IPS DF 4.7 (cell line): Measurements from ENCODE around the gene RAB11FIP5.
"Not testable (repeated sequence)": the region's sequence is repeated elsewhere in the genome, so short reads cannot be mapped to it uniquely, and the experiment has no call there.

Experiments
- DNase-seq: peaks from one replicate; pipeline ENCODE4 v3.0.0-alpha.2; 2013; ENCODE audit warnings: low spot score; ENCODE audit errors: extremely low read depth

RAB11FIP5 gene, protein sequence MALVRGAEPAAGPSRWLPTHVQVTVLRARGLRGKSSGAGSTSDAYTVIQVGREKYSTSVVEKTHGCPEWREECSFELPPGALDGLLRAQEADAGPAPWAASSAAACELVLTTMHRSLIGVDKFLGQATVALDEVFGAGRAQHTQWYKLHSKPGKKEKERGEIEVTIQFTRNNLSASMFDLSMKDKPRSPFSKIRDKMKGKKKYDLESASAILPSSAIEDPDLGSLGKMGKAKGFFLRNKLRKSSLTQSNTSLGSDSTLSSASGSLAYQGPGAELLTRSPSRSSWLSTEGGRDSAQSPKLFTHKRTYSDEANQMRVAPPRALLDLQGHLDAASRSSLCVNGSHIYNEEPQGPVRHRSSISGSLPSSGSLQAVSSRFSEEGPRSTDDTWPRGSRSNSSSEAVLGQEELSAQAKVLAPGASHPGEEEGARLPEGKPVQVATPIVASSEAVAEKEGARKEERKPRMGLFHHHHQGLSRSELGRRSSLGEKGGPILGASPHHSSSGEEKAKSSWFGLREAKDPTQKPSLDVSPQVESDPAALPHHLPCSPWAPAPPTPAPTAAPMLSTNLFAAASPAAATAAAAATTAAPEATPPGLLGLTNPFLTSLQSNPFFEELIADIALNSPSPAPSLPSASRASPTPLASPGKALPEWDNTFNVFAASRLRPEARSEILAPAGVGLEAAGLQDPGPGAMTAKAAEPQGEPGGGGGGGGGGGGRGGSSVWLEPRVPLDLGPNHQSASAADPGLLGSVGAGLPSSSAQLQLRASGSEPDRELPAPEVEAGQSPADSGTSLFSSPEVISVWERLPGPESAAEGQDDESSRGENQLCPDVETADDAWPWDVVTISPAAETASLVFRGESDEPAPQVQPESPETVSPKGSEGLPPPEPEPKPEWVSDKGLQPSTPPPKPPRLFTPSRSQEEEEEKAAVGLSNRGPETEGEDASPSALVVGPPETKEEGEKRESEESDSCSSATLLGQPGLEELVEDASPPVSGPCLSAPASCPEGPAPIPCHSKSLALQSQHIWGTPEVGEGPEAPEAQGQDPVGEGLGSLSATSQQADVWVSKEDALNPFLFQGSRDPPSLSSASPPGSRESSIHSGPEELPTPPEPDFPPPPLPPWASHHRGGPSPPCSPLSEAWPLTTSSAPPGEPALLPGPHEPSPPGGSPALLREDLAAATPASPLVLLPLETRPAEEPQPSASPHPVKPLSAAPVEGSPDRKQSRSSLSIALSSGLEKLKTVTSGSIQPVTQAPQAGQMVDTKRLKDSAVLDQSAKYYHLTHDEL (N-terminal part only)

DNA sequence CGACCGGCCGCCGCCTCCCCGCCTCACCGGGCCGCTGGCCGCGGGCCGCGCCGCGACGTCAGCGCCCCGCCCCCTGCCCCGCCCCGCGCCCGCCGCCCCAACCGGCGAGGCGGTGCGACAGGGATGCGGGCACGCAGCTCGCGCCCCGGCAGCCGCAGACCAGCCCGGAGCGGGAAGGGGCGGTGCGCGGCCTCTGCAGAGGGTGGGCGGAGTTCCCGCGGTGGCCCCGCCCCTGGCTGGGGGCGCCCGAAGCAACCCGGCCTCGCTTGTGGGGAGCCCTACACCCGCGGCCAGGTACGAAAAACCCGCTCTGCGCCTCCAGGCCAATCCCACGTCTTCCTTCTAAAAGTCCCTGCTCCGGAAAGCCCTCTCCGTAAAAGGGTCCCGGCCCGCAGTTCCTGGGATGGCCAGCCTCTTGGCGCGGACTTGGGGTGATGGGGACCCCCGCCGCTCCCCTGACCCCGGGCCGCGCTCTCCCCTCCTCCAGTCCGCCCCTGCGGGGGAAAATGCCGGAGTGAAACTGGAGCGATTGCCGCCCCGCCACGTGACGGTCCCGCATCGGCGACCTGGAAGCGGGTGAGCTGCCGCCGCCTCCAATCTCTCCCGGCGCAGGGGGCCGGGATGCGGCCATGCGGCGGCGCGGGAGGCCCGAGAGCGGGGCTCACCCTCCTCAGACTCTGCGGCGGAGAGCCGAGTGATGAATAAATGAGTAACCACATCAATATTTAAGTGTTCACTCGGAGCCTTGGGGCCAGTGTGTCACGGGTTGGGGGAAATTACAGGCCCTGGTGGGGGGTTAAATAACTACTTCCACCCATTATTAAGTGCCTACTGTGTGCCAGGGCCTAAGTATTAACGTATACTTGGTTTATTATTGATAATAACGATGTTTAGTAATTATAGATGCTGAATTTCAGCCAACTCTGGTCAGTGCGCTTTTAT is at the start of gene RAB11FIP5:
RAB11FIP5 (minus strand) TSS at position 36 of the 942 bp plus-strand sequence. CDS start 171 bp downstream, outside the sequence.
- no peak for DNase-seq

DNA sequence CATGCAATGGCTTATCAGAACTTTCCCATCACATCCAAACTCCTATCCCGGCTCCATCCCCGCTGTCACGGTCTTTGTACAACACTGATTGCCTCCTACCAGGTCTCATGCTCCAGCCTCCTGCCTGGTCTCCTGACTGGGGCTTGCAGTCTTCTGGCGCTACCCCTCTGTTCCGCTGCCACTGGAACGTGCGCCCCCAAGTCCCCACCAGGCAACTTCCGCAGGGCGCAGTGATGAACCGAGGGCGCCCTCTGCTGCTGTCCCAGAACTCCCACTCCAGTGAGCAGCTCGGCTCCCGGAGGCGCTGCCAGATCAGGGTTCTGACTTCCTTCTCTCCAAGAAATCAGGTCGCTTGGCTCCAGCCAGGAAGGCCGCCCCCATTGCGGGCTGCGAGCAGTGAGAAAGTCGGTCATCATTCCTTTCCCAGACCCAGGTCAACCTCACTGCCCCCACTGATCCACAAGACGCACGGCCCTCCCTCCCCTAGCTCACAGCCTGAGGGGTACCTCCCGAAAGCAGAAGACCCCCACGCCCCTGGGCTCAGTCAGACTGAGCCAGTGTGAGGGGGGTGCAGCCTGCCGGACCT is 43.9 kb upstream of the RAB11FIP5 start:
- no peak for DNase-seq

GRCh38 chr2:73142937-73143336 is 30.2 kb upstream of the RAB11FIP5 start:
- no peak for DNase-seq

- DNase-seq, result no peak
Observed at GRCh38 chr2:73141896-73142295, 29.1 kb upstream of the RAB11FIP5 start.

DNA sequence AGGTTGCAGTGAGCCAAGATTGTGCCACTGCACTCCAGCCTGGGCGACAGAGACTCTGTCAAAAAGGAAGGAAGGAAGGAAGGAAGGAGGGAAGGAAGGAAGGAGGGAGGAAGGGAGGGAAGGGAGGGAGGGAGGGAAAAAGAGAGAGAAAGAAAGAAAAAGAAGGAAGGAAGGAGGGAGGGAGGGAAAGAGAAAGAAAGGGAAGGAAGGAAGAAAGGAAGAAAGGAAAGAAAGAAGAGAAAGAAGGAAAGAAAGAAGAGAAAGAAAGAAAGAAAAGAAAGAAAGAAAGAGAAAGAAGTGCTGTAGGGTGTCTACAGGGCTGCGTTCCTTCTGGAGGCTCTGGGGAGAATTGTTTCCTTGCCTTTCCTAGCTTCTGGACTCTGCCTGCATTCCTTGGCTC is 22.5 kb upstream of the RAB11FIP5 start:
- no peak for DNase-seq

GRCh38 chr2:73134471-73134870 is 21.7 kb upstream of the RAB11FIP5 start:
- no peak for DNase-seq

DNA sequence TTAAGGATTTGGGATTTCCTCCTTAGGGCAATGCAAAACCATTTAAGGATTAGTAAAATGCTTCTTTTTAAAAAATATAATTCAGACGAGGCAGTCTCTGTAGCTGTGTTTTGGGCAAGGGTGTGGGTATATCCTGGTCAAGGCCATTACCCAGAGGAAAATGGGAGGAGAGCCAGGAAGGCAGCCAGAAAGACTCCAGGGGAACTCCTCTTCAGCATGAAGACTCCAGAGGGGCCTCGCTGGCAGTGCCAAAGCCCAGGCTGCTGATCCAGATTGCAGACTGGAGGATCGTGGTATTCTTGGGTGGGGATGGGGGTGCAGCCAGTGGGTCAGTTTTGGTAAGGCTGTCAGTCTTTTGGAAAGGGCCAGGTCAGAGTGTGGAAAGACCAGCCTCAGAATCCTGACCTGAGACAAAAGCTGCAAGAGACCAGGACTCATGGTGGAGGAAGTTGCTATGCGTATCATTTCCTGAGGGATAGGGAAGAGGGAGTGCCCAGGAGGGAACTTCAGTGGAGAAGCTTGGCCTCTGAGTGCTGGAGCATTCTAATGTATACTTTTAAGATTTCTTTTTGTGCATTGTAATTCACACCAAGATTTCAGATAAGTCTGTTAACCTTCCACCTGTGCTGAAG is 20.9 kb upstream of the RAB11FIP5 start:
- DNase-seq, result no peak

- DNase-seq, result no peak
Observed at GRCh38 chr2:73131807-73132206, 19.1 kb upstream of the RAB11FIP5 start.

DNA sequence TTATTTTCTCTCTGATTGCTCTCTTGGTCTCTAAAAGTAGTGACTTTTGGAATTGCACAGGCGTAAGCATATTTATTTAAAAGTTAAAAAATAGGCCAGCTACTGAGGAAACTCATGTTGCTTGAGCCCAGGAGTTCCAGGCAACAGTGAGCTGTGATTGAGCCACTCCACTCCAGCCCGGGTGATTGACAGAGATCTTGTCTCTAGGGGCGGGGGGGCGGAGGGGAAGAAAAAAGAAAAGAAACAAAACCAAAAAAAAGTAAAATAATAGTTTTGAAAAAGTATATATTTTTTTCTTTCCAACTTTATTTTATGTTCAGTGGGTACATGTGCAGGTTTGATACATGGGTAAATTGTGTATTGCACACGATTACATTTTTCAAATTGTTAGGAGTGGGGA is 18.0 kb upstream of the RAB11FIP5 start:
- DNase-seq, result no peak

DNA sequence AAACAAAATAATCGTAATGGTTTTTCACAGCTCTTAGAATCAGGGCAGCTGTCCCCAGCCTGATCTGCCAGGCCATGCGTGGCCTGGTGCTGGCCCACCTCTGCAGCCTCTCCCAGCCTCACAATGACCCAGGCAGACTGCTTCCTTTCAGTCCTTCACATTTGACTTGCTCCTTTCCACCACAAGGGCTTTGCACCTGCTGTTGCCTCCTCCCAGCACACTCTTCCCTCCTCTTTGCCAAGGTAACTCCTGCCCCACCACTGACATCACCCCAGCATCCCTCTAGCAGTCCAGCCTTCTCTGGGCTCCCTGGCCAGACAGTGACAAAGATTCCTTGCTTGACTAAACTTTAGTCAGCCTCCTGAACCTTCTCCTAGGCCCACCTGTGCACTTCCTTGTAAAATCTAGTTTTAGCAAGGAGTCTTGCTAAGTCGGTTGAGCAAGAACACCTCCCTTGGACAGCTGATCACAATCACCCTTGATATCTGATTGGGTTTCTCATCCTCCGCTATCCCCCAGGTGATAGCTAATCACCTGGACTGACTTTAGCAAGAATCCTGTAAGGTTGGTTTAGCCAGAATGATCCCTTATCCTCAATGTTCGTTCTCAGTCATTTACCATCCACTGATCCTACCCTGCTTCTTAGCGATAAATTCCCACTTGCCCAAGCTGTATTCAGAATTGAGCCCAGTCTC is 16.2 kb upstream of the RAB11FIP5 start:
- DNase-seq, result no peak

GRCh38 chr2:73122536-73122935 is 9.8 kb upstream of the RAB11FIP5 start:
- DNase-seq, result no peak

GRCh38 chr2:73119611-73120239 is 7.0 kb upstream of the RAB11FIP5 start:
- DNase-seq, result not testable (repeated sequence)

DNA sequence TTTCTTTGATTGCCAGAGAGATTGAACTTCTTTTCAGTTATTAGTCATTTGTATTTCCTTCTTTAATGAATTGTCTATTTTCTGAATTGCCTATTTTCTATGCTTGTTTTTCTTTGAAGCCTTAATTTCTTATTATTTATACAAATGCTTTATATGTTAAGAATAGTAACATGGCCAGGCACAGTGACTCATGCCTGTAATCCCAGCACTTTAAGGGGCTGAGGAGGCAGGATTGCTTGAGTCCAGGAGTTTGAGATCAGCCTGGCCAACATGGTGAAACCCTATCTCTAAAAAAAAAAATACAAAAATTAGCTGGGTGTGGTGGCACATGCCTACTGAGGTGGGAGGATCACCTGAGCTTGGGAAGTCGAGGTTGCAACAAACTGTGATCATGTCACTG is 4.7 kb upstream of the RAB11FIP5 start:
- no peak for DNase-seq

DNA sequence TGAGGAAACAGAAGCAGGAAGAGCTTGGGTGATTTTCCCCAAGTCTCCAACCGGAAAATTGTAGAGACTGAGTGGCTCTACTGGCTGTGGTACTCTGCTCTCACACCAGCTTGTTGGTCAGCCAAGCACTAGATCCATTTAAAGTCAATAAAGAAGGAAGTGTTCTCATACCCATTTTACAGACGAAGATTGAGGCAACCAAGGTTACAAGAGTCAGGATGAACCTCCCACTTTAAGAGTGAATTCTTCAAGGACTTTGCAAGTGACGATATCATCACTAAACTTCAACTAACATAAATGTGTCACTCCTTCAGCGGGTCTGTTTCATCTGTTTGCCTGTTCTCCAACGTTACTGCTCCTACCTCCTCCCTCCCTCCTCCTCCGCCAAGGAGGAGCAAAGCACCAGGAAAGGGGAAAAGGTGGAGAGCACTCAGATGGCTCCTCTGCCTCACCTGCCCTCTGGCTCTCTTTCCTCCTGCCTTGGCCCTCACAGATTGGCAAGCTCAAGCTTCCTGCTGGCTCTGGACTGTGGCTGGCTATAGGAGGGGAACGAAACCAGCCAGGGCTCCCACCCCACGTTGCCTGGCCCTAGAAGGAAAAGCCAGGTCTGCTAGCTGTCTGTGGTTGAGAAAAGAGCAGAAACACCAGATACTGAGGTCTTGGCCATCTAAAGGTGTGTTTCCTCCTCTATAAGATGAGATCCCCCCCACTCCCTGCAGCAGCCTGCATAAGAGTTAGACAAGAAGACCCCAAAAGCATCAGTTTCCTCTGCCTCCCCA is 3.6 kb upstream of the RAB11FIP5 start:
- DNase-seq, result no peak

DNA sequence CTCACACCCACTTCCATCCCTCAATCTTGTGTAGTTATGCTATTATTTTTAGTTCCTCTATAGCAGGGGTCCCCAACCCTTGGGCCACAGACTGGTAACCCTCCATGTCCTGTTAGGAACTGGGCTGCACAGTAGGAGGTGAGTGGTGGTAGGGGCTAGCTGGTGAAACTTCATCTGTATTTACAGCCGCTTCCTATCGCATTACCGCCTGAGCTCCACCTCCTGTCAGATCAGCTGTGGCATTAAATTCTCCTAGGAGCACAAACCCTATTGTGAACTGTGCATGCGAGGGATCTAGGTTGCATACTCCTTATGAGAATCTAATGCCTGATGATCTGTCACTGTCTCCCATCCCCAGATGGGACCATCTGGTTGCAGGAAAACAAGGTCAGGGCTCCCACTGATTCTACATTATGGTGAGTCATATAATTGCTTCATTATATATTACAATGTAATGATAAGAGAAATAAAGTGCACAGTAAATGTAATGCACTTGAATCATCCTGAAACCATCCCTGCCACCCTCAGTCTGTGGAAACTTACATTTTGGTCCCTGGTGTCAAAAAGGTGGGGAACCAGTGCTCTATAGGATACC is 1.6 kb upstream of the RAB11FIP5 start:
- no peak for DNase-seq

DNA sequence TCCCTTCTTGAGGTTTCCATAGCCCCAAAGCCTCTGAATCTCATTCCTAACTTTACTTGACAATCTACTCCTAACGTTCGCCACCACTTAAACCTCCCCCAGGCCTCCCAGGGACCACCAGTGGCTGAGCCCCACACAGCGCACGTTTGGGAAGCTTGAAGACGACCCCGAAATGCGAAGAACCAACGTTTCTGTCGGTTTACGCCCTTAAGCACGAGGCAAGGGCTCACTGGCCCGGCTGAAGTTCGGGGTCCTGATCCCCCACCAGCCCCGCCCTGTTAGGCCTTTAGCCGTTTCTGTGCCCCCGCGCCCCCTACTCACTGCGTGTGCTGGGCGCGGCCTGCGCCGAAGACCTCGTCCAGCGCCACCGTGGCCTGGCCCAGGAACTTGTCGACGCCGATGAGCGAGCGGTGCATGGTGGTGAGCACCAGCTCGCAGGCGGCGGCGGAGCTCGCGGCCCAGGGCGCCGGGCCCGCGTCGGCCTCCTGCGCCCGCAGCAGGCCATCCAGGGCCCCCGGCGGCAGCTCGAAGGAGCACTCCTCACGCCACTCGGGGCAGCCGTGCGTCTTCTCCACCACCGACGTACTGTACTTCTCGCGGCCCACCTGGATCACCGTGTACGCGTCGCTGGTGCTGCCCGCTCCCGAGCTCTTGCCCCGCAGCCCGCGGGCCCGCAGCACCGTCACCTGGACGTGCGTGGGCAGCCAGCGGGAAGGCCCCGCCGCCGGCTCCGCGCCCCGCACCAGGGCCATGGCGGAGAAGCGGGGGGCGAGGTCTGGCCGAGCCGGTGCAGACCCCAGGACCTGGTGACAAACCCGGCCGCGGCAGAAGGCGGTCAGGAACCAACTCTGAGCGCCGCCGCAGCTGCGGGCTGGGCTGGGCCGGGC is 479 bp downstream of the RAB11FIP5 start:
- no peak for DNase-seq
